Measurements from ENCODE around the gene PTPRN2. TPM values are rescaled to one million over a fixed set of nuclear protein-coding genes. Genes with fewer than 3 reads are reported as not detected.

PTPRN2 gene
- total and polyA plus RNA-seq, 2 donors (not counting 3 experiments of a cell fraction or from before 2014, with no cell fraction given) = 0.62 to 0.88 TPM

- dilution Hi-C loops (cut with MboI; ENCODE audit: extremely low pct_ligation_motif_present, low sequenced_read_pairs) = no loop called here
These were observed 489.2 kb downstream of the PTPRN2 start for GRCh38 chr7:158098125-158099030.

More at GRCh38 chr7:158098125-158099030, 489.2 kb downstream of the PTPRN2 start:
- POLR2A ChIA-PET = no interaction called here
- H3K9ac ChIP-seq (replicated peaks; ENCODE audit: extremely low read depth, insufficient read depth, low read length) = no peak overlapping the region
- CTCF ChIA-PET = no interaction called here
- FAIRE-seq = no peak
- no TSS peak for BruUV-seq (replicated peaks)
- intact Hi-C loops (cut with micrococcal nuclease) = no loop called here
- no peak overlapping the region for H3K4me3 ChIP-seq (replicated peaks in 1 of 3; ENCODE audit: insufficient read depth in 1 of 3, low read depth in 1 of 3, low read length in 3 of 3)
- no peaks in the 10 kb centered on the region for H3K4me1 ChIP-seq (ENCODE audit: control insufficient read depth, extremely low read depth, insufficient read depth, low read length)
- H2AFZ ChIP-seq (ENCODE audit: low read depth, low read length) = no peak overlapping the region
- H3K9me1 ChIP-seq (replicated peaks; ENCODE audit: control insufficient read depth, extremely low read depth, insufficient read depth, low read length) = no peaks in the 10 kb centered on the region
- no peak overlapping the region for H3K4me2 ChIP-seq (ENCODE audit: insufficient read depth, low read length)
- DNase-seq (ENCODE audit: low read depth, low spot score) = no peak
- H3K79me2 ChIP-seq (ENCODE audit: control insufficient read depth, insufficient read depth, low read length) = no peaks in the 10 kb centered on the region
- TF ChIP-seq EZH2 (IDR thresholded peaks at IDR 0.05; ENCODE audit: borderline replicate concordance, low read depth, low read length, severe bottlenecking) (no peak), POLR2A (IDR thresholded peaks at IDR 0.05; ENCODE audit: low read depth, low read length) (no peak), POLR2AphosphoS5 (IDR thresholded peaks at IDR 0.05; ENCODE audit: insufficient read depth, low read depth, low read length) (no peak), FOS (IDR thresholded peaks at IDR 0.05; ENCODE audit: borderline replicate concordance, insufficient read depth, low read length) (no peak), GATA2 (IDR thresholded peaks at IDR 0.05; ENCODE audit: insufficient read depth, insufficient read length, low read depth, low read length) (no peak), MYC (IDR thresholded peaks at IDR 0.05; ENCODE audit: low read depth, low read length) (no peak), MAX (IDR thresholded peaks at IDR 0.05; ENCODE audit: insufficient read depth, insufficient read length) (no peak), JUN (IDR thresholded peaks at IDR 0.05; ENCODE audit: borderline replicate concordance, insufficient read depth, insufficient read length, low read depth) (no peak), CTCF (IDR thresholded peaks at IDR 0.05; ENCODE audit: extremely low read depth in 1 of 2, insufficient read depth in 1 of 2, low read depth in 1 of 2, low read length in 2 of 2) (no peak)
- H3K36me3 ChIP-seq (ENCODE audit: control insufficient read depth in 2 of 2, extremely low read depth in 1 of 2, insufficient read depth in 2 of 2, low read length in 2 of 2) = no peaks in the 10 kb centered on the region
- no peak overlapping the region for H3K27ac ChIP-seq (ENCODE audit: insufficient read depth, low read depth, low read length)
- H4K20me1 ChIP-seq (replicated peaks; ENCODE audit: control insufficient read depth, extremely low read depth, insufficient read depth, low read length) = no peaks in the 10 kb centered on the region
- no peaks in the 10 kb centered on the region for H3K27me3 ChIP-seq (ENCODE audit: control insufficient read depth in 2 of 2, insufficient read depth in 2 of 2, low read length in 2 of 2)
- peaks cover 2% of the 10 kb centered on the region for H3K9me3 ChIP-seq (replicated peaks; ENCODE audit: control insufficient read depth, insufficient read depth, low read length)

All from endothelial cell of umbilical vein (primary cell).